RWPE2 (cell line): Measurements from ENCODE around the gene KPNB1.

Experiments used
- ATAC-seq: fragments of 200-7000 bp; cut with Tn5 transposase; 3 replicates; pipeline ENCODE4 v1.9.1; 2021; ENCODE audit warnings: low read depth
- DNase-seq: peaks from one replicate; pipeline ENCODE4 v3.0.0-alpha.2; 2020; ENCODE audit warnings: low spot score
- H3K27ac ChIP-seq: fragments of 450-650 bp; 2 replicates; pipeline ENCODE4 v1.5.1; 2017; ENCODE audit warnings: mild to moderate bottlenecking; ENCODE audit not compliant: poor library complexity, severe bottlenecking
- H3K27me3 ChIP-seq: fragments of 250-450 bp; sonication (Bioruptor Pico); 2 replicates; pipeline ENCODE4 v1.5.1; 2021; ENCODE audit warnings: mild to moderate bottlenecking, moderate library complexity; ENCODE audit not compliant: insufficient read depth, poor library complexity, severe bottlenecking
- H3K36me3 ChIP-seq: fragments of 250-450 bp; sonication (Bioruptor Pico); 2 replicates; pipeline ENCODE4 v1.5.1; 2020; ENCODE audit warnings: low read depth, mild to moderate bottlenecking, moderate library complexity
- H3K4me1 ChIP-seq: fragments of 250-450 bp; sonication (Bioruptor Pico); 2 replicates; pipeline ENCODE4 v1.5.1; 2021; ENCODE audit warnings: mild to moderate bottlenecking, moderate library complexity; ENCODE audit not compliant: insufficient read depth, poor library complexity, severe bottlenecking
- H3K4me3 ChIP-seq: fragments of 250-450 bp; sonication (Bioruptor Pico); 2 replicates; pipeline ENCODE4 v1.5.1; 2021; ENCODE audit warnings: mild to moderate bottlenecking, moderate library complexity; ENCODE audit not compliant: severe bottlenecking
- H3K9me3 ChIP-seq: fragments of 250-450 bp; sonication (Bioruptor Pico); 2 replicates; pipeline ENCODE4 v1.5.1; 2021; ENCODE audit warnings: mild to moderate bottlenecking, moderate library complexity; ENCODE audit not compliant: severe bottlenecking
- TF ChIP-seq, protein P1 (sequence below): fragments of 450-650 bp; IDR thresholded peaks from one replicate; pipeline ENCODE4 v1.5.1; 2017; ENCODE audit warnings: mild to moderate bottlenecking, moderate library complexity; ENCODE audit not compliant: poor library complexity, severe bottlenecking

Gene KPNB1

DNA sequence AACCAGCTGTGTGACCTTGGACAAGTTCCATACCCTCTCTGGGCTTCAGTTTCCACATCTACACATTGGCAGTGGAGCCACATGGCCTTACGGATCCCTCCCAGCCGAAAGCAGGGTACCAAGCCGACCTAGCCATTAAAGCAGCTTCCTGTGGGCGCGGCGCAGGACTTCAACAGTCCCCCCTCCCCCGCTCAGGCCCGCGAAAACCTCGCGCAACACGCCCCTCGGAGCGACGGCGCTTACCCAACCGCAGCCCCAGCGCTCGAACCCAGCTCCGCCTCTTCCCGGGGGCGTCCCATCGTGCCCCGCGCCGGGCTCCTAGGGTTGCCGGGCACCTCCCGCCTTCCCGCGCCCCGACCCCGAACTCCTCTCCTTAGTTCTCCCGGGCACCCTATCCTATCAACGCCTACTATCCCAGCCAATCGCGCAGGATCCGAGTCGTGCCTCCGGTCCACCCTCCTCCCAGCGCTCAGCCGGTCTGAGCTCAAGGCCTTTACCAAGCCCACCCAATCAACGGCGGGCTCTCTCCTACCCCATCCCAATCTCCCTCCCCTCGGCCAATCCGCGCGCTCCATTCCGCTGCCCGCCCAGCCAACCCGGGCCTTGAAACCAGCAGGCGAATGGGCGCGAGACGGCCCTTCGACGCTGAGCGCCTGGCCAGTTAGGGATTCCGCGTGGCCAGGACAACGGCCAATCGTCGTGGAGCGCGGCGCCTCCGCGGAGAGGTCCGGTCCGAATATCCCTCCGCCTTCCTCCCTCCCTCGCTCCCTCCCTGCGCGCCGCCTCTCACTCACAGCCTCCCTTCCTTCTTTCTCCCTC is at the start of gene KPNB1:
TSS of gene KPNB1 (plus strand) at position 767 of the 819 bp plus-strand sequence. CDS start 326 bp downstream, outside the sequence.
- Histone ChIP-seq H3K4me3 (peak within 1 kb of the TSS; percentile 81), H3K27ac (peak within 1 kb of the TSS; percentile 85), H3K27me3 (no peaks in the 10 kb centered on the region), H3K4me1 (peaks cover 22% of the 10 kb centered on the region), H3K9me3 (no peaks in the 10 kb centered on the region), H3K36me3 (peaks cover 38% of the 10 kb centered on the region)
- DNase-seq, result peak; percentile 100
- peak; percentile 91 for ATAC-seq
- TF ChIP-seq, protein P1, sequence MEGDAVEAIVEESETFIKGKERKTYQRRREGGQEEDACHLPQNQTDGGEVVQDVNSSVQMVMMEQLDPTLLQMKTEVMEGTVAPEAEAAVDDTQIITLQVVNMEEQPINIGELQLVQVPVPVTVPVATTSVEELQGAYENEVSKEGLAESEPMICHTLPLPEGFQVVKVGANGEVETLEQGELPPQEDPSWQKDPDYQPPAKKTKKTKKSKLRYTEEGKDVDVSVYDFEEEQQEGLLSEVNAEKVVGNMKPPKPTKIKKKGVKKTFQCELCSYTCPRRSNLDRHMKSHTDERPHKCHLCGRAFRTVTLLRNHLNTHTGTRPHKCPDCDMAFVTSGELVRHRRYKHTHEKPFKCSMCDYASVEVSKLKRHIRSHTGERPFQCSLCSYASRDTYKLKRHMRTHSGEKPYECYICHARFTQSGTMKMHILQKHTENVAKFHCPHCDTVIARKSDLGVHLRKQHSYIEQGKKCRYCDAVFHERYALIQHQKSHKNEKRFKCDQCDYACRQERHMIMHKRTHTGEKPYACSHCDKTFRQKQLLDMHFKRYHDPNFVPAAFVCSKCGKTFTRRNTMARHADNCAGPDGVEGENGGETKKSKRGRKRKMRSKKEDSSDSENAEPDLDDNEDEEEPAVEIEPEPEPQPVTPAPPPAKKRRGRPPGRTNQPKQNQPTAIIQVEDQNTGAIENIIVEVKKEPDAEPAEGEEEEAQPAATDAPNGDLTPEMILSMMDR, result no peak

GRCh38 chr17:47603830-47604597 is 45.7 kb upstream of the KPNB1 start:
- peaks cover 91% of the 10 kb centered on the region for H3K36me3 ChIP-seq

GRCh38 chr17:47604598-47604927 is 45.2 kb upstream of the KPNB1 start:
- ATAC-seq, result no peak
- Histone ChIP-seq H3K9me3 (no peaks in the 10 kb centered on the region), H3K27ac (no peak overlapping the region), H3K27me3 (no peaks in the 10 kb centered on the region), H3K36me3 (peaks cover 91% of the 10 kb centered on the region), H3K4me1 (no peaks in the 10 kb centered on the region), H3K4me3 (no peak overlapping the region)
- no peak for DNase-seq
- TF ChIP-seq, protein P1, result no peak

More at GRCh38 chr17:47603830-47604597, 45.7 kb upstream of the KPNB1 start:
- Histone ChIP-seq H3K27ac (no peak overlapping the region), H3K4me1 (no peaks in the 10 kb centered on the region), H3K27me3 (no peaks in the 10 kb centered on the region), H3K9me3 (no peaks in the 10 kb centered on the region), H3K4me3 (no peak overlapping the region)
- no peak for DNase-seq
- TF ChIP-seq, protein P1, result no peak
- ATAC-seq, result no peak

DNA sequence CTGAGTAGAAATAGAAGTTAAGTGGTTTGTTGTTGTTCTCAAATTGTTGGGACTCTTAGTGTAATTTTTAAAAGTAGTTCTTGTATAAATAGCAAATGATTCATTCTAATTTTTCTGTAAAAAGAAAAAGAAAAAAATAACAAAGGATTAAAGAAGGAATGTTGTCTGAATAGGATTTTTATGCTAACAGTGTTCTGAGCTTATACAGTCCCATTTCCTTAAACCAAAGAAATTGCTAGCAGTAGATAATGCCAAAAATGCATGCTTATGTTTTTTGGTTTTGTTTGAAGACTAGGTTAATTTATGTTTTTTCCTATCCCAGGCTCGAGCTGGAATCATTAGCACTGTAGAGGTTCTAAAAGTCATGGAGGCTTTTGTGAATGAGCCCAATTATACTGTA is 44.7 kb upstream of the KPNB1 start:
- TF ChIP-seq, protein P1, result no peak
- H3K9me3 ChIP-seq, result no peaks in the 10 kb centered on the region
- no peaks in the 10 kb centered on the region for H3K4me1 ChIP-seq
- ATAC-seq (no peak), DNase-seq (no peak)
- no peaks in the 10 kb centered on the region for H3K27me3 ChIP-seq
- no peak overlapping the region for H3K4me3 ChIP-seq
- H3K36me3 ChIP-seq, result peaks cover 91% of the 10 kb centered on the region
- no peak overlapping the region for H3K27ac ChIP-seq
